ENCODE measurements around the gene EEA1.

DNA sequence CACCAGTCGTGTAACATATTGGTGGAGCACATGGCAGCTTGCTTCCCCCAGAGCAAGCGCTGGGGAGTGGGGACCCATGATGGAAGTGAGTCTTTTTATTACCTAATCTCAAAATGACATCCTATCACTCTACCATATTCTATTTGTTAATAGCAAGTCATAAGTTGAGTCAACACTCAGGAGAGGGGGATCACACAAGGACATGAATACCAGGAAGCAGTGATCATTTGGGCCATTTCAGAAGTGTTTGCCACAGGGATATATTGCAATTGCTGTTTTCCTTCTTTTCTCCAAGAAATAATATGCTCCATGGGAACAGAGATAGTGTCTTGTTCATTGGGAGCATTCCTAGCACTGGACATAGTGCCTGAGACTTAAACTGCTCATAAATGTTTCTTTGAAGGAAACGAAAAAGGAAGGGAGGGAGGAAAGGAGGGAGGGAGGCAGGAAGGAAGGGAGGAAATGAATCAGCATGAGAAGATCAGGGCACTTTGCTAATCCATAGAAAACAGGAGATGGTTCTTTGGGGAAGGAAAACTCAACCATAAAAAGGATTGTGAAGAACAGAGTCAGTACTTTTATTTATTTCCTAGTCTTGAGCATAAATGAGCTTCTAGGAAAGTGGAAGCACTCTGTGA is 39.2 kb upstream of the EEA1 start:
- no peak for TF ChIP-seq POLR2AphosphoS5 (IDR thresholded peaks at IDR 0.05; ENCODE audit: low read depth, low read length)
- no peak for TF ChIP-seq POLR2A (IDR thresholded peaks at IDR 0.05; ENCODE audit: low read depth, low read length)
- TF ChIP-seq TAF1 (IDR thresholded peaks at IDR 0.05; ENCODE audit: low read depth, low read length) = no peak
